Measurements from ENCODE around the gene FADS2. TPM values are rescaled to one million over a fixed set of nuclear protein-coding genes. Genes with fewer than 3 reads are reported as not detected.

Gene FADS2
- total and polyA plus RNA-seq, 2 of the 13 experiments (the other 11 are each of a cell fraction or from before 2014, with no cell fraction given), result 90.1 to 124 TPM

GRCh38 chr11:61827571-61828378 is at the start of gene FADS2 (continued):
- TF ChIP-seq TIGD3 (CRISPR knock-in tag; IDR thresholded peaks at IDR 0.05; ENCODE audit: borderline replicate concordance), result no peak
- TF ChIP-seq ZNF143 (CRISPR knock-in tag; IDR thresholded peaks at IDR 0.05), result no peak
- TF ChIP-seq NFE2L1 (CRISPR knock-in tag; IDR thresholded peaks at IDR 0.05; ENCODE audit: borderline replicate concordance), result no peak
- no peak for TF ChIP-seq ASH2L (IDR thresholded peaks at IDR 0.05; ENCODE audit: insufficient read length, low read depth, low read length)
- TF ChIP-seq ZNF589 (CRISPR knock-in tag; conservative IDR thresholded peaks at IDR 0.05), result no peak
- 0 out of 2 replicates have a peak, but pooled peaks have one; percentile 32 for TF ChIP-seq ZNF747 (CRISPR knock-in tag; IDR thresholded peaks at IDR 0.05; ENCODE audit: borderline replicate concordance)
- no peak for TF ChIP-seq MEF2D (CRISPR knock-in tag; IDR thresholded peaks at IDR 0.05)
- TF ChIP-seq ZSCAN20 (CRISPR knock-in tag; IDR thresholded peaks at IDR 0.05; ENCODE audit: borderline replicate concordance), result 0 out of 2 replicates have a peak, but pooled peaks have one; percentile 41
- no peak for TF ChIP-seq GZF1 (CRISPR knock-in tag; IDR thresholded peaks at IDR 0.05)
- TF ChIP-seq HHEX (CRISPR knock-in tag; IDR thresholded peaks at IDR 0.05), result no peak
- TF ChIP-seq HDAC2 (CRISPR knock-in tag; IDR thresholded peaks at IDR 0.05), result 0 out of 2 replicates have a peak, but pooled peaks have one; percentile 2
- 0 out of 2 replicates have a peak, but pooled peaks have one; percentile 10 for TF ChIP-seq PHF21A (CRISPR knock-in tag; IDR thresholded peaks at IDR 0.05)
- TF ChIP-seq ZNF597 (CRISPR knock-in tag; IDR thresholded peaks at IDR 0.05), result no peak
- TF ChIP-seq ZNF18 (CRISPR knock-in tag; IDR thresholded peaks at IDR 0.05; ENCODE audit: insufficient replicate concordance), result no peak
- TF ChIP-seq MEIS1 (CRISPR knock-in tag; IDR thresholded peaks at IDR 0.05; ENCODE audit: borderline replicate concordance), result no peak
- TF ChIP-seq ZNF772 (CRISPR knock-in tag; IDR thresholded peaks at IDR 0.05), result no peak
- TF ChIP-seq CREBL2 (CRISPR knock-in tag; IDR thresholded peaks at IDR 0.05; ENCODE audit: borderline replicate concordance), result no peak
- no peak for TF ChIP-seq HES4 (CRISPR knock-in tag; IDR thresholded peaks at IDR 0.05; ENCODE audit: borderline replicate concordance)
- no peak for TF ChIP-seq ZNF367 (CRISPR knock-in tag; IDR thresholded peaks at IDR 0.05; ENCODE audit: borderline replicate concordance)
- 0 out of 2 replicates have a peak, but pooled peaks have one; percentile 31 for TF ChIP-seq ZNF878 (CRISPR knock-in tag; IDR thresholded peaks at IDR 0.05)
- TF ChIP-seq REXO4 (CRISPR knock-in tag; IDR thresholded peaks at IDR 0.05; ENCODE audit: borderline replicate concordance), result no peak
- no peak for TF ChIP-seq NFE2 (CRISPR knock-in tag; IDR thresholded peaks at IDR 0.05)
- no peak for TF ChIP-seq FOSL2 (CRISPR knock-in tag; IDR thresholded peaks at IDR 0.05)
- TF ChIP-seq SNAI1 (CRISPR knock-in tag; IDR thresholded peaks at IDR 0.05; ENCODE audit: borderline replicate concordance), result no peak
- peak; percentile 36; the same call in 1 of the 2 replicates for TF ChIP-seq ZNF235 (CRISPR knock-in tag; IDR thresholded peaks at IDR 0.05; ENCODE audit: borderline replicate concordance)
- TF ChIP-seq BCL6 (CRISPR knock-in tag; IDR thresholded peaks at IDR 0.05), result no peak

All from HepG2 (cell line).